OCI-LY1 (cell line): ENCODE data around the gene NBEA.

ENCODE experiments used
- H2AFZ ChIP-seq: fragments of 200-600 bp; sonication (generic), shearing (Covaris generic); 2 replicates; pipeline ENCODE4 v1.6.0; 2014; ENCODE audit warnings: antibody characterized with exemption, mild to moderate bottlenecking, low read length
- H3F3A ChIP-seq: fragments of 200-600 bp; sonication (generic), shearing (Covaris generic); 2 replicates; pipeline ENCODE4 v1.6.0; 2014; ENCODE audit warnings: mild to moderate bottlenecking, antibody characterized with exemption, low read length, moderate library complexity; ENCODE audit not compliant: insufficient read depth
- H3K27ac ChIP-seq: fragments of 200-600 bp; sonication (generic); 2 replicates; pipeline ENCODE4 v1.5.1; 2014; ENCODE audit warnings: low read length, mixed run types, mild to moderate bottlenecking, low read depth; ENCODE audit not compliant: poor library complexity, severe bottlenecking
- H3K27me3 ChIP-seq: fragments of 200-600 bp; sonication (generic); 2 replicates; pipeline ENCODE4 v1.6.0; 2014; ENCODE audit warnings: antibody characterized with exemption, mild to moderate bottlenecking, low read length, moderate library complexity; ENCODE audit not compliant: insufficient read depth
- H3K36me3 ChIP-seq: fragments of 200-600 bp; sonication (generic); 2 replicates; pipeline ENCODE4 v1.6.1; 2014; ENCODE audit warnings: mild to moderate bottlenecking, antibody characterized with exemption, low read length, moderate library complexity, mixed read lengths; ENCODE audit not compliant: insufficient read depth
- H3K4me1 ChIP-seq: fragments of 200-600 bp; sonication (generic); 2 replicates; pipeline ENCODE4 v1.5.1; 2014; ENCODE audit warnings: mild to moderate bottlenecking, low read length, moderate library complexity; ENCODE audit not compliant: insufficient read depth, severe bottlenecking
- H3K4me2 ChIP-seq: fragments of 200-600 bp; sonication (generic), shearing (Covaris generic); 2 replicates; pipeline ENCODE4 v1.6.1; 2014; ENCODE audit warnings: low read length
- H3K4me3 ChIP-seq: fragments of 200-600 bp; sonication (generic); 2 replicates; pipeline ENCODE4 v1.5.1; 2014; ENCODE audit warnings: low read length, low read depth, mild to moderate bottlenecking, mixed read lengths; ENCODE audit not compliant: poor library complexity, severe bottlenecking
- H3K79me2 ChIP-seq: fragments of 200-600 bp; shearing (Covaris generic); 2 replicates; pipeline ENCODE4 v1.6.1; 2016; ENCODE audit warnings: mixed run types, low read length, mixed read lengths; ENCODE audit not compliant: insufficient read depth
- H3K9ac ChIP-seq: fragments of 200-600 bp; sonication (generic), shearing (Covaris generic); 2 replicates; pipeline ENCODE4 v1.6.1; 2014; ENCODE audit warnings: mild to moderate bottlenecking, low read length, mixed read lengths
- H3K9me2 ChIP-seq: fragments of 200-600 bp; sonication (generic), shearing (Covaris generic); 2 replicates; pipeline ENCODE4 v1.6.1; 2014; ENCODE audit warnings: low read depth, mild to moderate bottlenecking, low read length, mixed read lengths
- H3K9me3 ChIP-seq: fragments of 200-600 bp; shearing (Covaris generic); 2 replicates; pipeline ENCODE4 v1.6.1; 2014; ENCODE audit warnings: low read length, mixed read lengths
- H4K20me1 ChIP-seq: fragments of 200-600 bp; sonication (generic), shearing (Covaris generic); 2 replicates; pipeline ENCODE4 v1.6.0; 2016; ENCODE audit warnings: mild to moderate bottlenecking, low read length; ENCODE audit not compliant: insufficient read depth
- CTCF ChIP-seq: fragments of 200-600 bp; sonication (generic), shearing (Covaris generic); IDR thresholded peaks from 2 replicates; pipeline ENCODE4 v1.5.1; 2017; ENCODE audit warnings: mild to moderate bottlenecking, antibody characterized with exemption, low read length, moderate library complexity, mixed read lengths
- EZH2 ChIP-seq: fragments of 200-600 bp; sonication (generic), shearing (Covaris generic); IDR thresholded peaks from 2 replicates; pipeline ENCODE4 v1.8.0; 2017; ENCODE audit warnings: borderline replicate concordance, mixed run types, mild to moderate bottlenecking, antibody characterized with exemption, low read length, moderate library complexity, mixed read lengths

The NBEA gene

GRCh38 chr13:35354285-35354684, 412.2 kb downstream of the NBEA start:
- Histone ChIP-seq H2AFZ (no peak overlapping the region), H4K20me1 (no peaks in the 10 kb centered on the region), H3K4me3 (no peak overlapping the region), H3F3A (no peaks in the 10 kb centered on the region), H3K9ac (no peak overlapping the region), H3K27ac (no peak overlapping the region), H3K9me3 (no peaks in the 10 kb centered on the region), H3K36me3 (no peaks in the 10 kb centered on the region), H3K27me3 (no peaks in the 10 kb centered on the region), H3K4me2 (no peak overlapping the region), H3K4me1 (peaks cover 10% of the 10 kb centered on the region), H3K79me2 (no peaks in the 10 kb centered on the region), H3K9me2 (no peaks in the 10 kb centered on the region)
- TF ChIP-seq CTCF (no peak), EZH2 (no peak)

DNA sequence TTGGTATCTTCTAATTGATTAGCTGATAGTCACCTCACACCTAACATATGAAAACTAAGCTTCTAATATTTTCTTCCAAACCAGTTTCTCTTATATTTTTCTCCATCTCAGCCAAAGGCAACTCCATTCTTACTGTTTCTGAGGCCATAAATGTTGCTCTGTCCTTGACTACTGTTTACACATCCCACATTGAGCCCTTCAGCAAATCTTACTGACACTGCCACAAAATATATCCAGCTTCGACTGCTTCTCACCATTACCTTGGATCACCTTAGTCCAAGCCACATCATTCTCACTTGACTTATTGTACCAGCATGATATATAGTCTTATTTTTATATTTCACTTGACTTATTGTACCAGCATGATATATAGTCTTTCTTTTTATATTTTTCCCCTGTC, 412.8 kb downstream of the NBEA start:
- H3K4me2 ChIP-seq, result no peak overlapping the region
- no peaks in the 10 kb centered on the region for H3F3A ChIP-seq
- no peak overlapping the region for H3K27ac ChIP-seq
- no peak overlapping the region for H3K4me3 ChIP-seq
- H2AFZ ChIP-seq, result no peak overlapping the region
- no peaks in the 10 kb centered on the region for H4K20me1 ChIP-seq
- H3K9ac ChIP-seq, result no peak overlapping the region
- no peaks in the 10 kb centered on the region for H3K79me2 ChIP-seq
- peaks cover 10% of the 10 kb centered on the region for H3K4me1 ChIP-seq
- no peaks in the 10 kb centered on the region for H3K27me3 ChIP-seq
- H3K36me3 ChIP-seq, result no peaks in the 10 kb centered on the region
- no peaks in the 10 kb centered on the region for H3K9me3 ChIP-seq
- H3K9me2 ChIP-seq, result no peaks in the 10 kb centered on the region
- no peak for TF ChIP-seq EZH2
- no peak for TF ChIP-seq CTCF

DNA sequence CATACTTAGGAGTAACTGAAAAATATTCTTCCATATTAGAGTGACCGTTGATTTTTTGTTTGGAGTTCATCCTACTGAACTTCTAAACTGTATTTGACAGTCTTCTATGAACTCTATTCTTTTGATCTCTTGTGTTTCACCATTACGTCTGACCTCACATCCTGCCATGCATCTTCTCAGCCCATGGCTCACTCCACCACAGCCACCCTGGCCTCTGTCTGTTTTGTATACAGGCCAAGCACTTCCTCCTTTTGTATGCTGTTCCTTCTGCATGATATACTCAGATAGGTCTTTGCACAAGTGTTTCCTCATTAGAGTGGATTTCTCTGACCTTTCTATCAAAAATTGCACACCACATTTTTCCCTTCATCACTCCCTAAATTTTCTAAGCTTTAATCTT, 414.5 kb downstream of the NBEA start:
- Histone ChIP-seq H3K9me3 (no peaks in the 10 kb centered on the region), H3F3A (no peaks in the 10 kb centered on the region), H3K4me2 (no peak overlapping the region), H4K20me1 (no peaks in the 10 kb centered on the region), H3K9me2 (no peaks in the 10 kb centered on the region), H3K4me3 (no peak overlapping the region), H3K79me2 (no peaks in the 10 kb centered on the region), H3K9ac (no peak overlapping the region), H3K27ac (no peak overlapping the region), H3K27me3 (no peaks in the 10 kb centered on the region), H3K36me3 (no peaks in the 10 kb centered on the region), H3K4me1 (peaks cover 10% of the 10 kb centered on the region), H2AFZ (no peak overlapping the region)
- TF ChIP-seq EZH2 (no peak), CTCF (no peak)
